OCI-M2 (cell line): ENCODE results near the gene SLCO6A1.

Experiments used
- DNase-seq: peaks from one replicate; lab custom pipeline; 2025; ENCODE audit not compliant: unreplicated experiment; lab: John Stamatoyannopoulos, UW

The SLCO6A1 gene

DNA sequence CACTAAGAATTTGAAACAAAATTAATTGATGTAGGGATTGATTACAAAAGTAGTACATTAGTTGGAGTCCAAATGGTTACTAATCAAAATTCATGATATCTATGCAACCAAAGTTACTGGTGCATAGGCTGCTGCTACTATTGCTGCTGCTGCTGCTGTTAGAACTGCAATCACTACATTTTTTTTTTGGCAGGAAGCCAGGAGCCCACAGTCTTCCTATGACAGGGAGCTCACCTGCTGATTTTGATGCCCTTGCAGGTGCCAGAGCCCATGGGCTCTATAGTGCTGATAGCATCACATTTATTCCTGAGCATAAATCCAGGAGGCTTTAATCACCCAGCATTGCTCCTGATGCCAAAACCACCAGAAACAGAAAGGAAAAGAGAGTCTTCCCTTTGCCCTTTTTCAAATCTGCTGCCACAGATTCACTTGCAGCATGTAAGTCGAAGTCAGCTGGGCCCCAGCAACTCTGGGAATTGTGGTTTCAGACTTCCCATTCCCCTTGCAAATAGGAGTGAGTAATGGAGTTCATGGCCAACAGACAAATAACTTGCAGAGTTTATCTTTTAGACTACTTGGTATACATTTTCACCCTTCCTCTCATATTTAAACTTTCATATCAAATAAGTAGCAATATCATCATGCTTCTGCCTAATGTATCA, 17.6 kb downstream of the SLCO6A1 start:
- DNase-seq = no peak

DNA sequence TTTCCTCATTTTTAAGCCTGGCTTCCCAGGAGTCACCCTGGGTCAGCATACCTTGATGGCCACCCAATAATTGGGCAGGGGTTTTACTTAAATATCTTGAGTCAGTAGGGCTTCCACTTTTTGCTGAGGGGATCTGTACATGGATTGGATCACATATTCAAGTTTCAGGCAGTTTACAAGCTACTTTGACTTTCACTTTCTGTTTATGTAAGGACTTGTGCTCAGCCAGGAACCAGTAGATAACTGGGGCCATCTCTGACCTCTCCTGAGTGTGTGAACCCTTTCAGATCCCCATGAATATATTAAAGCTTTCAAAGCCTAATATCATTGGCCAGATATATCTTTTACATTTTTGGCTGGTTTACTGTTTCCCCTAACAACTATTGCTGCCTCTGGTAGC, 45.1 kb downstream of the SLCO6A1 start:
- no peak for DNase-seq

DNA sequence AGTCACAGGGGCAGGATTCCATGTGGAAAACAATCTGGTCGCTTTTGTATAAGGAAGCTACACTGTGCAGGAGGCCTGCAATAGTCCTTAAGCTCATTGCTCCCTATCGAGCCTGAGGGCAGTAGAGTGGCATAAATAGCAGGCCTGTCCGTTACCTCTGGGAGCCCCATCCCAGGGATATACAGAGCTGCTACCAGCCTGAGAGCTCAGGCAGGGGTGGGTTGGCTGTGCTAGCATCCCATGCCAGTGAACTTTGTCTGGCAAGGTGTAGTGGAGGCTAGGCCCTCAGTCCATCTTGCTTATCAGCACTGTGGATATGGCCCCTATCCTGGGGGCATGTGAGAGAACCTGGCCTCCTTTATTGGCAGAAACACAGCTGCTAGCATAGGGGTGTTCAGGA, 47.7 kb downstream of the SLCO6A1 start:
- no peak for DNase-seq

DNA sequence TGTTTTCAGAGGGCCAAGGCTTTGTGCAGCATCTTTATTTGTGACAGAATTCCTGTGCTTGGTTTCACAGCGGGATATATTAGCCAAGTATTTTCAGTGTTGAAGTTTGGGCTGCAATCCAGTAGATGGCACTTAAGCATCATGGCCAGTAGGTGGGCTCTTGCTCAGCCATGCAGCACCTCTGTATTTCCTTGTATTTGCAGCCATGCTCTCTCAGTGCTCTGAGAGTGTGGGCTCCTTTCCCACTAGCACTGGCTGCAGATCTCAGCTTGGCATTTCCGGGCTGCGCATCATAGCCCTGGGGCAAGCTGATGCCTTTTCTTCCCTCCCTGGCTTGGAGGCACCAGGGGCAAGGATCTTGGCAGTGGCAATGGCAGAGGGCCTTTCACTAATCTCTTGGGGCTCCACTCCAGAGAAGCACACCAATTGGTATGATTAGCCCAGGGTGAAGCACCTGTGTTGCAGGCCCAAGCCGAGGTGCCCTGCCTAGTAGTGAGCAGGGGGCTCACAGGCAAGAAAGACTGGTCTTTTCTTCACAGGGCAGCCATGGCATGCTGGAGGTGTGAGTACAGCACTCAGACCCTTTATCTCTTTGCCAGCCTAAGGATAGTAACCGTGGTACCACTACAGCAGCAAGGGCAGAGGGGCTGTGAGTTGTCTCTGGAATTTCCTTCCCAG, 48.3 kb downstream of the SLCO6A1 start:
- DNase-seq = no peak

DNA sequence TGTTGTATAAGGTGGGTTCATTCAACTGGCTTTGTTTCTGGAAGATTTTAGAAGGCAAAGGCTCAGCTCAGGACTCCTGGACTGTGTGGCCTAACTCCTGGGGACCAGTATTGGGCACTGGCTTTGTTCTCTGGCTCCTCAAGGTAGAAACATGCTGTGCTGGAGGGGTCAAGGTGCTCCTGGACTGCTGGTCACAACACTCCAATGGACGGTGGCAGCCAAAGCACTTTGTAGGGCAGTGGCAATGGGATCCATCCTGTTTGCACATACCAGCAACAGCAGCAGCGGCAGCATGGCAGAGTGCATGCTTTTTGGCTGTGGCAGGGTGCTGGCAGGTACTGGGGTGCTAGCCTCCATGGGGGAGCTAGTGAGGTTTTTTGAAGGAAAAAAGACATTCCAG, 65.3 kb downstream of the SLCO6A1 start:
- no peak for DNase-seq

DNA sequence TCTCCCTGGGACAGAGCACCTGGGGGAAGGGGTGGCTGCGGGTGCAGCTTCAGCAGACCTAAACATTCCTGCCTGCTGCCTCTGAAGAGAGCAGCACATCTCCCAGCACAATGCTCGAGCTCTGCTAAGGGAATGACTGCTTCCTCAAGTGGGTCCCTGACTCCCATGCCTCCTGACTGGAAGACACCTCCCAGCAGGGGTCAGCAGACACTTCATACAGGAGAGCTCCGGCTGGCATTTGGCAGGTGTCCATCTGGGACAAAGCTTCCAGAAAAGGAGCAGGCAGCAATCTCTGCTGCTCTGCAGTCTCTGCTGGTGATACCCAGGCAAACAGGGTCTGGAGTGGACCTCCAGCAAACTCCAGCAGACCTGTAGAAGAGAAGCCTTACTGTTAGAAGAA, 77.2 kb downstream of the SLCO6A1 start:
- DNase-seq = no peak

DNA sequence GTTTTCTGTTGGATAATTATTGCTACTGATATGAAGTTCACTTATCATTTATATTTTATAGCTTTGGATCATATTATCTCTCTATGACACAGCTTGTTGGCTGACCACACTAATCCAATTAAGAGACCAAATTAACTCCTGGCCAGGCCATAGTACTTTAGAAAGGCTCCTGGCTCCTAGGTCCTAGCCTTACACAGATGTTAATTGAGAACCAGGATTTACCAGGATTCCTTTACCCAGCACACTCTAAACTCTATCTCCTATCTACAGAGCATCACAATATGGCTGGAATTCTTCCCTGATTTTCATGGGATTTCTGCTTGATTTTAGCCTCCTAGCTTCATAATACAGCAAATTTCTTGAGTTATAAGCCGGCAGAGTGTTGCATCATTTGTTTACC, 80.3 kb downstream of the SLCO6A1 start:
- DNase-seq = no peak

DNA sequence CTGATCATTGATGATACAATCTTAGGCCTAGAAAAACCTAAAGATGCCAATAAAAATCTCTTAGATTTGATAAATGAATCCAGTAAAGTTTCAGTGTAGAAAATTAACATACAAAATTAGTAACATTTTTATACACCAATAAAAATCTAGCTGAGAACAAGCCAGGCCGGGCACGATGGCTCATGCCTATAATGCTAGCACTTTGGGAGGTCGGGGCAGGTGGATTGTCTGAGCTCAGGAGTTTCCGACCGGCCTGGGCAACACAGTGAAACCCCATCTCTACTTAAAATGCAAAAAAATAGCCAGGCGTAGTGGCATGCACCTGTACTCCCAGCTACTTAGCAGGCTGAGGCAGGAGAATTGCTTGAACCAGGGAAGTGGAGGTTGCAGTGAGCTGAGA, 84.4 kb downstream of the SLCO6A1 start:
- no peak for DNase-seq

DNA sequence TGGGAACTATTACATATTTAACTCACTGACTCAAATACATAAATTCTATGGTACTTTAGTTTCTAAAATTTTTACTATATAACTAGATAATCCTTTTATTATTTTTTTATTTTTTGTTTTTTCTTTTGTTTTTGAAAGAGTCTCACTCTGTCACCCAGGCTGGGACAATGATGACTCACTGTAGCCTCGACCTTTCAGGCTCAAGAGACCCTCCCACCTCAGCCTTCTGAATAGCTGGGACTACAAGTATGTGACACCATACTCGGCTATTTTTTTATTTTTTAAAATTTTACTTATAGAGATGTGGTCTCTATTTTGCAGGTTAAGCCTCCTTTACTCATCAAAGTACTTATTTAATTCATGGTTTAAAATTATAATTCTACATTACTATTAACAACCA, 110.6 kb downstream of the SLCO6A1 start:
- DNase-seq = no peak

DNA sequence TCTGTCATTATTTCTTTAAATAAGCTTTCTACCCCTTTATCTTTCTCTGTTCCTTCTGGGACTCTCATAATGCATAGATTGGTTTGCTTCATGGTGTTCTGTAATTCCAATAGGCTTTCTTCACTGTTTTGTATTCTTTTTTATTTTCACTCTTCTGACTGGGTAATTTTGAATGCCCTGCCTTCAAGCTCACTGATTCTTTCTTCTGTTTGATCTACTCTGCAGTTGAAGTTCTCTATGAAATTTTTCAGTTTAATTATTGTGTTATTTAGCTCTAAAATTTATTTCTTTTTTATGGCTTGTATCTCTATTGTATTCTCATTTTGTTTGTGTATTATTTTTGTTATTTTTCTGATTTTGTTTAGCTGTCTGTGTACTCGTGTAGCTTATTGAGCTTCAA, 113.4 kb downstream of the SLCO6A1 start:
- DNase-seq = no peak

DNA sequence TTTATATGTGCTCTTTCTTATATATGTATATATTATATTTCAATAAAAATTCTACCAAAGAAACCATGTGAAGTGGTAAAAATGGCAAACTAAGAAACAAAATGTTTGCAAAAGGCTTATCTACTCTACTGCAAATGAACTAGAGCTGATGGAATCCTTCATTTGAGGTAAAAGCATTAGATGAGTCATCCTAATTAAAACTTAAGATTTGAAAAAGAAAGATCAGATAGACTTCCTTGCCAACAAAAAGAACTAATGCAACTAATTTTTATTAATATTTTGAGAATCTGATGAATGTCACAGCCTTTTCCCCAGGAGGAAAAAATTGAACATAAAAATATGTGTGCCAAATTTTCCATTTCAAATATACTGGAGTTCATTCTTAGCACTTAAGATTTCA, 118.6 kb downstream of the SLCO6A1 start:
- no peak for DNase-seq

DNA sequence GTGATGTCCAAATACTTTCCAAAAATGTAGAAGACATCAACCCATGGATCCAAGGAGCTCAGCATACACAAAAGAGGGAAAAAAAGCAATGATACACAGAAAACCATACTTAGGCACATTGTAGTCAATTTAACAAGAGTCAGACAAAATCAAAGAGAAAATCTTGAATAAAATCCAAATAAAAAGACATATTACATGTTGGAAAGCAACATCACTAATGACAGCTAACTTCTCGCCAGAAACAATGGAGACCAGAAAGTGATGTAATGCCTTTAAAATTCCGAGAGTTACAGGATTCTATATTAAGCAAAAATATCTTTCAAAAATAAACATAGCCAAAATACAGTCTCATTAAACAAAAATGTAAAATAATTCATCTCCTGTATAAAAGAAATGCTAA, 122.9 kb downstream of the SLCO6A1 start:
- no peak for DNase-seq

DNA sequence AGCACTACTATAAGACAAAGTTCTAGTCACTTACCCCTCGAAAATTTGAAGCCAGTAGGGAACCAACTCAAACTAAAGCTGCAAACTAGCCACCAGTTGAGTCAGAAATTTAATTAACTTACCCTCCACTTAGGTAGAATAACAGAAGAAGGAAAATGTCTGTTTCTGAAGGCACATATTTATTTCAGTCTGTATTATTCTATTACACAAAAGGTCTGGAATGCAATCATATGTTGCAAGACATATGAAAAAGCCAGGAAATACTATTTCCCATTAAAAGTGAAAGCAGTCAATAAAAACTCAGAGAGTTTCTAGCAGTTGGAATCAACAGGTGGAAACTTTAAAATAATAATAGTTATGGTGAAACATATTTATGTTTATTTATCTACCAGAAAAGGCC, 123.5 kb downstream of the SLCO6A1 start:
- no peak for DNase-seq

DNA sequence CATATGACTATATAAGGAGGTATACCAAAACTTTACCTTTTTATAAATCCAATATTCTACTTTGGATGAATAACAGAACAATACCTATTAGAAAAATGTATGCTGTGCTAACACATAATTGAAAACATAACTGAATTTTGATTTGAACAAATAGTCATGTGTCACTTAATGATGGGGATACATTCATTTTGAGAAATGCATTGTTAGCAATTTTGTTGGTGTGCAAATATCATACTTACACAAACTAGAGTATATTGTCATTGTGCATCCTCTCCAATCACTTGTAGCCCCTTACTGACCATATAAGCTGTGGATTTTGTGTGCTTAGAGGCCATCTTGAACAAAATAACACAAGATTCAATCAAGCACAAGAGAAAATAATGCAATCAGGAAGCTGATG, 130.4 kb downstream of the SLCO6A1 start:
- no peak for DNase-seq

DNA sequence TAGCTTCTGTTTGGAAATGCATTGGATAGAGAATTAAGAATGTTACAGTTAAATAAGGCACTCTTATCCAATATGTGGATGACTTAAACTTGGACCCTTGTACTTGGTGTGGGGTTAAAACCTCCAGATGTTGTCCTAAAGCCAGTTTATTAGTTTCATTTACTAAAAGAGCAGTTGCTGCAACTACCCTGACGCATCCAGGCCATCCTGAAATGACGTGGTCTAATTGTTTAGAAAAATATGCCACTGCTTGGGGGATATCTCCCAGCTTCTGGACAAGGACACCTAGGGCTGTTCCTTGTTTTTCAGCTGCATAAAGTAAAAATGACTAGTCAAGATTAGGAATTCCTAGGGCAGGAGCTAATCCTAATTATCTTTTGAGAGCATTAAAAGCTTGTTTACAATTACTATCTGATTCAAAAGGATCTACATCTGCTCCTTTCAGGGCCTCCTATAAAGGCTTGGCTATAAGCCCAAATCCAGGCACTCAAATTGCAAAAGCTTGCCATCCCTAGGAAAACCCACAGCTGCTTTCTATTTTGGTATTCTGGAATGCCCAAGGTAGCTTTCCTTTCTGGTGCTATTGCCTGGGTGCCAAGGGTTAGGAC, 157.0 kb downstream of the SLCO6A1 start:
- no peak for DNase-seq

DNA sequence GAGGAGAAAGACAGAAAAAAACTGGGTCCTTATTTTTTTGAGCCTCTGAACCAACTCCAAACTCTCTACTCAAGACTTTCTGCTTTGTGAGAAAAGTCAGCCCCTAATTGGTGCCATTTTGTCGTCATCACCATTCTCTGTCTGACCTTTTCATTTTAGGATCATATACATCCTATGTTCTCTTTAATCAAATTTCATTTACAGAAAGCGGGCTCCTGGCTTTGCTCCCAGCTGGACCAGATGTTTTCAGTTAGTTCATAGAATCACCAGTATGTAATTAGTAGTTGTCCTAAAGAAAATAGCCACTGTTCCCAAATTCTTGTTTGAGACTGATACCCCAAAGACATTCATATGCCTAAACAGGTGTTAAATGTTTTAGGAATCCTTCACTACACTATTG, 174.1 kb downstream of the SLCO6A1 start:
- DNase-seq = no peak
